Inferior parietal cortex (tissue), 1 donor: ENCODE measurements around the gene KCTD8.
A peak's percentile ranks its signal among the peaks of the same experiment; 100 is the strongest.
"Not testable (repeated sequence)": the region's sequence is repeated elsewhere in the genome, so short reads cannot be mapped to it uniquely, and the experiment has no call there.

ENCODE experiments used
- DNase-seq: peaks from one replicate; pipeline ENCODE4 v3.0.0-alpha.2; 2016; ENCODE audit errors: extremely low spot score

KCTD8 gene

DNA sequence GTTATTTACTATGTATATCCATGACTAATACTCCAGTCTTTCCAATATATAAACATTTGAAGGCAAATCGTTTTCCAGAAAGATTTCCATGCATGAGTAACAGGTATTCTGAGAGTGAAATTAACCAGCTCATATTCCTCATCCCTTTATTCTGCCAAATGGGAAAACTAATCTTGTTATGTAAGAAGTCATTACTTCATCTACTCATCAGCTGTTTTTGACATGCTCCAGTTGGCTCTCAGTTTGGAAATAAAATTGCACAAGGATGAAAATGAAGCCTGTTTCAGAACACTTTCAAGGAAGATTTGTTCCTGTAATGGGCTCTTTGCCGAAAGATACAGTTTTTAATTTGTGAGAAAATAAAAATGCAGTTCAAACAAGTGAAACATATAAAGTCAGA is 121.9 kb downstream of the KCTD8 start:
- peak; percentile 29 for DNase-seq

DNA sequence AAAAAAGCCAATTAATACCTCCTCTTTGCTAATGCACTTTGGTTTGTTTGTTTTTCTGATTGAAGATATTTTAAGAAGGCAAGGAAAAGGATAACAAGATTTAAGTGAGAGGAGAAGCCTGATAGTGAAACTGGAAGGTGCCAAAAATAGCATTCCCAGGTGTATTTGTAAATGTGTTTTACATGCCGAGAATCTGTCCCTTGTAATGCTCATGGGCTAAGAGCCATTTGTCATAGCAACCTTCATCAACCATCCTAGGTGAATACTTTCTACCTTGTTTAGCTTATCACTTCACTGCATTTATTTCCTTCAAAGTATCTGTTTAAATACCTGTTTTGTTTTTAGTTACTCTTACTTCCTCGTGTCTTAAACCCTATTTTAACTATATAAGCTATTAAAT is 127.8 kb downstream of the KCTD8 start:
- no peak for DNase-seq

DNA sequence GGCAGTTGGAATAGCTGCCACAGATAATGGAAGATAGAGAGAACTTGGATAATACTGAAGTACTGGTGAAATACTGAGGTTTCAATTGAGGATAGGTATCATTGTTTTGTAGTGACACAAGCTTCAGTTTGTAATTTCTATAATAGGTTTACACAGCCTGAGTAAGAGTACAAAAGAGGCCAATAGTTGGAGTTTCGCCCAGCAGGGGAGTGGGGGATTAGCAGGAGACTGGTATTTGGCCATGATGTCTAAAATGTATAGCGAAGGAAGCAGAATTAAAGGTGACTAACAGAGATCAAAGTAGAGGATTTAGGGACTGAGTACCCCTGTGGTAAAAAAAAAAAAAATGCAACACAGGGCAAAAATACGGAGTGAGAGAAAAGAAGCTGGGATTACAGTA is 129.5 kb downstream of the KCTD8 start:
- DNase-seq, result no peak

DNA sequence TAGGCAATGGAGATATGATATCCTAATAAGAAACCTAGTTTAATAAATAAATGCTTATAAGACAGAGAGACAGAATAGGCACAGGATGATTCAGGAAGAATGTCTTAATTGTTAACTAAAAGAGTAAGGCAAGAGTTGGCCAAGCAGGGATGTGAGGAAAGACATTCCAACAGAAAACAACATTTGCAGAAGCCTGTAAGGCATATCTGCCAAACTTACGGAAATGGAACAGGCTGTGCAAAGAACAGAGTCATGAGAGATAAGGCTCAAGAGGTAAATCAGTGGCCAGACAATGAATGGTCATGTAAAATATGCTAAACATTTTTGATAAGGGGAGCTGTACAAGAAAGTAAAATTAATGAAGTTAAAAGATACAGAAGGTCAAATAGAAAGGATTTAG is 134.9 kb downstream of the KCTD8 start:
- no peak for DNase-seq

DNA sequence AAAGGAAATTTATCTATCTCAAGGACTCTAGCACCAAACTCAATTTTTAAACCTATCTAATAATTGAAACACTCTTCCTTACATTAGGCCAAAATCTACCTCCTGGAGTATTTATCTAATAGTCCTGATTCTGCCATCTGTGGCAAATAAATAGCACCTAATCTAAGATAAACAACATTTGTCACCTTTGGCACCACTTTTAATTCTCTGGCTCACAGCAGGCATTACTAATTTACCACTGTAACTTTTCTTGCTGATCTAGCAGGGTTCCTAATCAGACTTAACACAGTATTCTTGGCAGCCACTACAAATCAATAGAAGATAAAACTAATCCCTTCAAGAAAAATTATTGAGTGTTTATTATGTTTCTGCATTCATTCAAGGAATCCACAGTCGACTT is 161.1 kb downstream of the KCTD8 start:
- no peak for DNase-seq

DNA sequence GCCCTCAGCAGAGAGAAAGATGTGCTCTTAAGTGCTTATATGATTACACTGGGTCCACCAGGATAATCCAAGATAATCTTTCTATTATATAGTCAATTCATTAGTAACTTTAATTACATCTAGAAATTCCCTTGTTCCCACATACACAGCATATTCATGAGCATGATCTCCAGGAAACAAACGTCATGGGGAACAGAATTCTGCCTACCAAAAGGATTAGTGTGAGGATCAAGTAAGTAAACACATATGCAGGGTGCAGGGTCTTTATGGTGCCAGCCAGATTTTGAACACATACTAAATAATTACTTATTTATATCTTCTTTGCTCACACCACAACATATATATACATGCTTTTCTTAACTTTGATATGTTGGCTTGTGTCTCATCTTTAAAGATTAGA is 169.1 kb downstream of the KCTD8 start:
- no peak for DNase-seq

DNA sequence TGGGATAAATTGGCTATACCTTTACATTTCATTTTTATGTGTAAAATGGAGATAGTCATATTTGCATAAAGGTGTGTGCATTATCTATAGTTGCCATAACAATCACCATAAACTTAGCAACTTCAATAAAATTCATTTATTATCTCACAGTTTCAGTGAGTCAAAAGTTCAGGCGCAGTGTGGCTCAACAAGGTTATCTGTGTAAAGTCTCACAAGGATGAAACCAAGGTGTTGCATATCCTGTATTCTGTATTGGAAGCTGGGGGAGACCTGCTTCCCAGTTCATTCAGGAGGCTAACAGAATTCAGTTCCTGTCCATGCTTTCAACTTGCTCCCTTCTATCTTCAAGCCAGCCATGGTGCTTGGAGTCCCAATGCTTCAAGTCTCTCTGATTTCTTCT is 169.5 kb downstream of the KCTD8 start:
- no peak for DNase-seq

DNA sequence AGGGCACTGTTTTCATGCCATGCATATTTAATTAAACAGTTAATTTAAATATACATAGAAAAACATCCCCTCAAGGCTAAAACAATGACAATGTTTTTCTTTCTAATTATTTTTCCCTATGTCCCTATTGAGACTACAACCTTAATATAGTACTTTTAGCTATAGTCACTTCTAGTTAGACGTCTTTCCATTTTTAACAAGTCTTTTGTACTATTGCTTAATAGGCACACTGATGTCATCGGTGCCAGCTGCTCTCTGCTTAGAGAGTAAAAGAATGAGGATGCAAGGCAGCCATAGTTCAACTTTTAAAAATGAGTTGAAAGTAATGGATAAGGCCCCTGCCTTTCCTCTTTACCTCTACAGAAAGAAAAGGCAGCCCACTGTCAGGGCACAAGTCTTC is 191.1 kb downstream of the KCTD8 start:
- peak; percentile 25 for DNase-seq

DNA sequence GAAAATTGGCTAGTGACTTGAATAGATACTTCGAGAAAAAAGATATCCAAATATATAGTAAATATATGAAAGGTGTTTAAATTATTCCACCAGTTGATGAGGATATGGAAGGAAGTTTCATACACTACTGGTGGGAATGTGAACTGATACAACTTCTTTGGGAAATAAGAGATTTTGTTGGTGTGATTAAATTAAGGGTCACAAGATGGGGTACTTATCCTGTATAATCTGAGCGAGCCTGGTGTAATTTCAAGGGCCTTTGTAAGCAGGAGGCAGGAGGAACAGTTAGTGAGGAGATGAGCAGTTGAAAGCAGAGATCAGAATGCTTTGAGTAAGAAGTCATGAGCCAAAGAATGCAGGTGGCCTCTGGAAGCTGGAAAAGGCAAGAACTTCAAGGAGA is 192.2 kb downstream of the KCTD8 start:
- DNase-seq, result peak; percentile 36

DNA sequence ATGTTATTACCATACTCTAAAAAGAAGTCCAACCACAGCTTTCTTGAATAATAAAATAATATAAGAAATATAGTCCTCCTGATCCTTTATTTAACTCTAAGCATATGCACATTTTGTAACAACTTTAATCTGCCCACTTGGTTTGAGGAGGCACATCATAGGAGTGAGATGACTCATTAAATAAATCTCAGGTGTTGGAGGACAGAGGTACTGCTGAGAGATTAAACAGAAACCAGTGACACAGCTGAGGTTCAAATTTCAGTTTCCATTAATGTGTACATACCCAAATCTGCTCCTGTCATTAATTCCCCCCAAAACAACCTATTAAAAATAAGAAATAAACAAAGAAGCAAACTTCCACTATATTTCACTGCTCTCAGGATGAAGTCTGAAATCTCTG is 211.0 kb downstream of the KCTD8 start:
- DNase-seq, result no peak

DNA sequence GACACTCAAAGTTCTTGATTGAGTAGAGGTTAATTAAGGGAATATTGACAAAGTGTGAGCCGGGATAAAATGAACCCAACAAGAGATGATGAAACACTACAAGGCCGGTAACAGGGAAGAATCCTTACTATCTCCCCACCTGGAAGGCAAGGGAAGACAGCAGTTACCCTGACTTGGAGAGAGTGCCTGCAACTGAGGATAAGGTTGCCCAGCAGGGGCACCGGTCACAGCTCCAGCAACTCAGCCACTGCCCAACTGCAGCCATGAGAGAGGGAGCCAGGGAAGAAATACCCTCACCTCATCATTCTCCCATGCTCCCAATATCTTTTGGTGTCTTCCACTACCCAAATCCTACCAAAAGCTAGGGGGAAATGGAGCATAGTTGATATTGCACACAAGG is 212.7 kb downstream of the KCTD8 start:
- DNase-seq, result no peak

DNA sequence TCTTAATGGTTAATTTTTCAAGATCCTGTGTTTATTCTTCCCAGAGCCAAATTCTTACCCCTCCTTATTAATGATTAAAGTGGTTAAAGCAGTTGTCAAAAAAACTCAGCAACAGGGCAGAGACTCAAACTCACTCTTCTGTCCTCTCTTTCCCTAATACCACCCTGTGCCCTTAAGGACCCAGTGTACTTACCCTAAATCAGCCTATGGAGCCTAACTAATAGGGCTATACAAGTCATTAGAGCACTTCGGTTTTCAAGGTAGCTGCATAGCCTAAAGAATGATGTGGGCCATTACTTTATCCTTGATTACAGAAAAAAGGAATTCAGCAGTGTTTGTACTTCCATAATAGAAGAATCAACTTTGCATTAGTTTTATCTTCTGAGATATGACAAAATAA is 216.3 kb downstream of the KCTD8 start:
- DNase-seq, result no peak

DNA sequence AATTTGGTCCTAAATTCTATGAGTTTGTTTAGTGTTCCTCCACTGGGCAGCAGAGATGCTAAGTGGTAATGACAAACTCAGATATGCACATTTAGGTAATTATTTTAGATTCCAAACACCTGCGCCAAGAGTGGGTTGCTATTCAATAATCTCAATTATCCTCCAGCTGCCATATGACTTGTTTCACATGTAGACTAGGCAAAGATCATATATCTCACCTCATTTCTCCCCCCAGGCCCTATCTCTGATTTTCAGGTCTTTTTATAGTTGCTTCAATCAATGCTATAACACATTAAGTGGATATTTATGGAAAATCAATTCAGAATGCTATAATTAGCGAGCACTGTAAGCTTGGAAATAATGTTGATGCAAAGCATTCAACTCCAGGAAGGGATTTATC is 217.6 kb downstream of the KCTD8 start:
- DNase-seq, result no peak

DNA sequence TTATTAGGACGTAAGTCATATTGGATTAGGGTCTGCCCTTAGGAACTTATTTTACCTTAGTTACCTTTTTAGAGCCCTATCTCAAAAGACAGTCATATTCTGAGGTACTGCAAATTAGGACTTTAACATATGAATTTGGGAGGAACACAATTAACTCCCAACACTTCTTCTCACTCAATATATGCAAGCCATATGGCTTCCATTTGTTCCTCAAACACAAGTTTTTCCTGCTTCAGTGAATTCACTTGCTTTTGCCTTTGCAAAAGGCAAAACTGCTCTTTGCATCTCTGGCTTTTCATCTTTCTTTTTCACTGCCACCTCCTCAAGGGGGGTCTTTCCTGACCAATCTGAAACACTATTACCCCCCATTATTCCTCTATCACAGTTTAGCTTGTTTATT is 220.3 kb downstream of the KCTD8 start:
- no peak for DNase-seq

DNA sequence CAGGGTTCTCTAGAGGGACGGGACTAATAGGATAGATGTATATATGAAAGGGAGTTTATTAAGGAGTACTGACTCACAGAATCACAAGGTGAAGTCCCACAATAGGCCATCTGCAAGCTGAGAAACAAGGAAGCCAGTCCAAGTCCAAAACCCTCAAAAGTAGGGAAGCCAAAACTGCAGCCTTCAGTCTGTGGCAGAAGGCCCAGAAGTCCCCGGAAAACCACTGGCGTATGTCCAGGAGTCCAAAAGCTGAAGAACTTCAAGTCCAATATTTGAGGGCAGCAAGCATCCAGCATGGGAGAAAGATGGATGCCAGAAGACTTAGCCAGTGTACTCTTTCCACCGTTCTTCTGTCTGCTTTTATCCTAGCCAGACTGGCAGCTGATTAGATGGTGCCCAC is 227.2 kb downstream of the KCTD8 start:
- no peak for DNase-seq

DNA sequence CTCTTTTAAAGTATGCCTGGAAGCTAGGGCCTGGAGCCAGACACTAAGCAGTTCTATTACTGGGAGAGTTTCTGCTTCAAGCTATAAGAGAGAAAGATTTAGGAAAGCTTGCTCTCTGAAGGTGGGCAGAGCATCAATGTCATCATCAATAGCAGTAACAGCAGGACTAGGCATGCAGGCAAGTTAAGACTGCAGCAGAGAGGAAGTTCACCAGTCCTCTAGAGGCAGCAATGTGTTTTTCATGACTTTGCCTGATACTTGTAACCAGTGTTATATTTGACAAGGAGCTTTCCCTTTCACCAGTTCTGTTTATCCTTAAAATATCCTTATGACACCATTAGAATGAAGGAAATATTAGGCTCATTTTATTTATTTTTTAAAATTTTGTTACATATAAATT is 237.9 kb downstream of the KCTD8 start:
- no peak for DNase-seq

DNA sequence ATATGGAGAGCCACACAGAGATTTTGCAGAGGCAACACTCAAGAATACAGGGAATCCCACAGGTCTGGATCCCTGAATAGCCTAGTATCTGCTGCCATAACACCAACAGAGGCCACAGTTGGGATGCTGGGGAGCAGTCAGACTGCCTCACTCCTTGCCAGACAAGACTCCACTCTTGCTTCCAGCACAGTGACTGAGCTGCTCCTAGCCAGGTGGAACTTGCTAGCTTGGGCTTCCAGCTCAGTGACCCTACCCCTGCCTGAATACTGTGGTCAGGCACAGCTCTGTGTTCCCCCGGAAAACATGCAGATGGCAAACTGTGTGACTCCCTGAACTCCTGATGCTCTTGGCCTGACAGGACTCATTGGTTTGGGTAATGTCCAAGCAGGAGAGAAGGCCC is 251.8 kb downstream of the KCTD8 start:
- no peak for DNase-seq

DNA sequence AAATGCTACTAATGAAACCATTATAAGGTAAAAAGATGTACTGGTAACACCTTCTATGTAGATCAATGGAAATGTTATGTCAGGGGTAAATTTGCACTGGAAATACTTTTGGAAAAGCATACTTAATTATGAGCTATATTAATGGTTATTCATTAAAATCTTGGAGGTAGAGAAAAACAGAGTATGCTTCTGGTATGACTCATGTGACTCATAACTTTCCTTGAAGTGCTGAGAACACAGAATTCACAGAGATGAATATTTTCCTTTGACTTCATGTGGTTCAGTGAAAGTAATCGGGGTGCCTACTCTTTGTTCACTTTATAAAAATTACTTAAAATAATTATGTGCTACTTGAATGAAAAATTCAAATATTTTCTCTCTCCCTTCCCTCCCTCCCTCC is 254.2 kb downstream of the KCTD8 start:
- DNase-seq, result no peak

DNA sequence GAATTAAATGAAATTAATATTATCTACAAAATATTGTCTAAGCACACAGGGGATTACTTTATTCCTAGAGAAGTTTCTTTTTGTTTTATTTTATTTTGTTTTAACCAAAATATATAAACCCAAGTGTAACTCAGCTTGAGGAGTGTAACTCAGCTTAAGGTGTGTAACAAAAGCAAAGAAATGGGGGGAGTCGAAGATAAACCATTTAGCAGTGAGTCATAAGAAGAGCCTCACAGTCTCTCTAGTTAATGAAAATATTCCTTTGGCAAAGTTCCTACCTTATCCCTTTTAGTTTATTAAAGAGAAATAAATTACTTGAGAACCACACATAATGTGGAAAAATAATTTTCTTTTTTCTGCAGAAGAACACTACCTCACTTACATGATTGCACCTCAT is 261.8 kb downstream of the KCTD8 start:
- no peak for DNase-seq

DNA sequence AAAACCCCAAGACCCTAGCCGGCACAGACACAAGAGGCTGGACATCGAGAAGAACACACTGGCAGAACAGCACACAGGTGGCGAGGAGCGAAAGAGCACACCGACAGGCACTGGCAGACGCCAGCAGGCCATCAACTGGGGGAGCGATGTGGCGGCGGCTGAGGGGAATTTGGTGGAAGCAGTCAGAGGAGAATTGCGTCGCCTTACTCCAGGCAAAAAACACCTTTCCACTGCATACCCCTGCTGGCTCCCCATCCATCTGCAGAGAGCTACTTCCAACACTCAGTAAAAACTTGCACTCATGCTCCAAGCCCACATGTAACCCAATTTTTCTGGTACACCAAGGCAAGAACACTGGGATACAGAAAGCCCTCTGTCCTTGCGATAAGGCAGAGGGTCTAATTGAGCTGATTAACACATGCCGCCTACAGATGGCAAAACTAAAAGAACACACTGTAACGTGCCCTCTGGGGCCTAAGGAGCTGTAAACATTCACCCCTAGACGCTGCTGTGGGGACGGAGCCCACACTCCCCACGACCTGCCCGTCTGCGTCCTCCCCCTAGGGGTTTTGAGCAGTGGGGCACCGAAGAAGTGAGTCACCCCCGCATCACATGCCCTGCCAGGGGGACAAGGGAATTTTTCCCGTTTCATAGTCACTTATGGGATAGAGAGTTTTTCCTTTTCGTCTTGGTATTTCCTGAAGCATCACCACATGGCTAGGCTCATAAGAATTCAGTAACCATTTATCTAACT is 262.3 kb downstream of the KCTD8 start:
- no peak for DNase-seq

DNA sequence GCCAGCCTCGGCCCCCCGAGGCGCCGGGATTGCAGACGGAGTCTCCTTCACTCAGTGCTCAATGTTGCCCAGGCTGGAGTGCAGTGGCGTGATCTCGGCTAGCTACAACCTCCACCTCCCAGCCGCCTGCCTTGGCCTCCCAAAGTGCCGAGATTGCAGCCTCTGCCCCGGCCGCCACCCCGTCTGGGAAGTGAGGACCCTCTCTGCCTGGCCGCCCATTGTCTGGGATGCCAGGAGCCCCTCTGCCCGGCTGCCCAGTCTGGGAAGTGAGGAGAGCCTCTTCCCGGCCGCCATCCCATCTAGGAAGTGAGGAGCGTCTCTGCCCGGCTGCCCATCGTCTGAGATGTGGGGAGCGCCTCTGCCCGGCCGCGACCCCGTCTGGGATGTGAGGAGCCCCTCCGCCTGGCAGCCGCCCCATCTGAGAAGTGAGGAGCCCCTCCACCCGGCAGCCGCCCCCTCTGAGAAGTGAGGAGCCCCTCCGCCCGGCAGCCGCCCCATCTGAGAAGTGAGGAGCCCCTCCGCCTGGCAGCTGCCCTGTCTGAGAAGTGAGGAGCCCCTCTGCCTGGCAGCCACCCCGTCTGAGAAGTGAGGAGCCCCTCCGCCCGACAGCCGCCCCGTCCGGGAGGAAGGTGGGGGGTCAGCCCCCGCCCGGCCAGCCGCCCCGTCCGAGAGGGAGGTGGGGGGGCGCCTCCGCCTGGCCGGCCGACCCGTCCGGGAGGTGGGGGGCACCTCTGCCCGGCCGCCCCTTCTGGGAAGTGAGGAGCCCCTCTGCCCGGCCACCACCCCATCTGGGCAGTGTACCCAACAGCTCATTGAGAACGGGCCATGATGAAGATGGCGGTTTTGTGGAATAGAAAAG is 266.9 kb downstream of the KCTD8 start:
- not testable (repeated sequence) for DNase-seq

DNA sequence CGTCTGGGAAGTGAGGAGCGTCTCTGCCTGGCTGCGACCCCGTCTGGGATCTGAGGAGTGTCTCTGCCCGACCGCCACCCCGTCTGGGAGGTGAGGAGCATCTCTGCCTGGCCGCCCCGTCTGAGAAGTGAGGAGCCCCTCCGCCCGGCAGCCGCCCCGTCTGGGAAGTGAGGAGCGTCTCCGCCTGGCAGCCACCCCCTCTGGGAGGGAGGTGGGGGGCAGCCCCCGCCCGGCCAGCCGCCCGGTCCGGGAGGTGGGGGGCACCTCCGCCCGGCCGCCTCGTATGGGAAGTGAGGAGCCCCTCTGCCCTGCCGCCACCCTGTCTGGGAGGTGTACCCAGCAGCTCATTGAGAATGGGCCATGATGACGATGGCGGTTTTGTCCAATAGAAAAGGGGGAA is 280.8 kb downstream of the KCTD8 start:
- not testable (repeated sequence) for DNase-seq

DNA sequence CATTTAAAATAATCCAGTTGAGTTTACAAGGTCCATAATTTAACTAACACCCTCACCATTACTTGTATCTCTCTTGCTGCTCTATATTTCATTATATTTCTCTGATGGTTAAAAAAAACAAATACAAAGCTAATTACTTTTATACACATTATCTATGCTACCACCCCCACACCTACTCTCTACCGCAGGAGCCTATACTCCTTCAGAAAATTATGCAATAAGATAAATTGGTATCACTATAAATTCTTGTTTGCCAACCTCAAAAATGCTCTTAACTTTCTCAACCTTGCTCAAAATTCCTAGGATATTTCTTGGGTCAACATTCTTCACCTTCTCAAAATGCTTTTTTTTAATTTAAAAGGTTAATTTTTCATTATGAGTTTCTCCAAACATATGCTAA is 282.7 kb downstream of the KCTD8 start:
- no peak for DNase-seq
